ENCODE results near the gene SAMD10. TPM values are rescaled to one million over a fixed set of nuclear protein-coding genes. Genes with fewer than 3 reads are reported as not detected.

Gene SAMD10
- total RNA-seq, 1 donor from 2014 or later: 7.4 TPM

- Mint-ChIP-seq H3K4me1 (ENCODE audit: unreplicated experiment) (no peaks in the 10 kb centered on the region), H3K4me3 (peak overlapping the region; percentile 44), H3K27me3 (no peaks in the 10 kb centered on the region), H3K36me3 (peaks cover 5% of the 10 kb centered on the region), H3K27ac (peak overlapping the region; percentile 69), H3K9me3 (no peaks in the 10 kb centered on the region)
- no peak for DNase-seq (ENCODE audit: extremely low spot score, unreplicated experiment)
- TF ChIP-seq CTCF (conservative IDR thresholded peaks at IDR 0.05): no peak
Observed at GRCh38 chr20:63942250-63942951, 37.0 kb downstream of the SAMD10 start.

GRCh38 chr20:63941282-63942081, 38.0 kb downstream of the SAMD10 start:
- DNase-seq (ENCODE audit: extremely low spot score, unreplicated experiment): no peak
- Mint-ChIP-seq H3K4me3 (no peak overlapping the region), H3K36me3 (peaks cover 5% of the 10 kb centered on the region), H3K27ac (no peak overlapping the region), H3K9me3 (no peaks in the 10 kb centered on the region), H3K27me3 (no peaks in the 10 kb centered on the region), H3K4me1 (ENCODE audit: unreplicated experiment) (no peaks in the 10 kb centered on the region)
- no peak for TF ChIP-seq CTCF (conservative IDR thresholded peaks at IDR 0.05)

GRCh38 chr20:63940472-63941266, 38.8 kb downstream of the SAMD10 start:
- no peaks in the 10 kb centered on the region for H3K4me1 Mint-ChIP-seq (ENCODE audit: unreplicated experiment)
- H3K27ac Mint-ChIP-seq: no peak overlapping the region
- H3K9me3 Mint-ChIP-seq: no peaks in the 10 kb centered on the region
- no peak overlapping the region for H3K4me3 Mint-ChIP-seq
- H3K27me3 Mint-ChIP-seq: no peaks in the 10 kb centered on the region
- DNase-seq (ENCODE audit: extremely low spot score, unreplicated experiment): no peak
- no peak for TF ChIP-seq CTCF (conservative IDR thresholded peaks at IDR 0.05)
- peaks cover 9% of the 10 kb centered on the region for H3K36me3 Mint-ChIP-seq

- Mint-ChIP-seq H3K36me3 (peaks cover 10% of the 10 kb centered on the region), H3K27me3 (no peaks in the 10 kb centered on the region), H3K9me3 (no peaks in the 10 kb centered on the region), H3K4me1 (ENCODE audit: unreplicated experiment) (no peaks in the 10 kb centered on the region), H3K4me3 (no peak overlapping the region), H3K27ac (no peak overlapping the region)
- TF ChIP-seq CTCF (conservative IDR thresholded peaks at IDR 0.05): no peak
- no peak for DNase-seq (ENCODE audit: extremely low spot score, unreplicated experiment)
Observed at GRCh38 chr20:63940071-63940471, 39.4 kb downstream of the SAMD10 start.

- Mint-ChIP-seq H3K27me3 (no peaks in the 10 kb centered on the region), H3K9me3 (no peaks in the 10 kb centered on the region), H3K36me3 (peaks cover 14% of the 10 kb centered on the region), H3K4me3 (no peak overlapping the region), H3K4me1 (ENCODE audit: unreplicated experiment) (no peaks in the 10 kb centered on the region), H3K27ac (no peak overlapping the region)
- no peak for DNase-seq (ENCODE audit: extremely low spot score, unreplicated experiment)
- TF ChIP-seq CTCF (conservative IDR thresholded peaks at IDR 0.05): no peak
Observed at GRCh38 chr20:63939061-63939935, 40.1 kb downstream of the SAMD10 start.

Data from type B pancreatic cell (in vitro differentiated cells).